ENCODE data around the gene IGLL5. TPM values are rescaled to one million over a fixed set of nuclear protein-coding genes. Genes with fewer than 3 reads are reported as not detected.

The IGLL5 gene
- total RNA-seq, 1 donor from 2014 or later = not detected

GRCh38 chr22:22878211-22878570 lies 9.4 kb upstream of the IGLL5 start:
- H3K27me3 Mint-ChIP-seq (ENCODE audit: unreplicated experiment) = peaks cover 8% of the 10 kb centered on the region

DNA sequence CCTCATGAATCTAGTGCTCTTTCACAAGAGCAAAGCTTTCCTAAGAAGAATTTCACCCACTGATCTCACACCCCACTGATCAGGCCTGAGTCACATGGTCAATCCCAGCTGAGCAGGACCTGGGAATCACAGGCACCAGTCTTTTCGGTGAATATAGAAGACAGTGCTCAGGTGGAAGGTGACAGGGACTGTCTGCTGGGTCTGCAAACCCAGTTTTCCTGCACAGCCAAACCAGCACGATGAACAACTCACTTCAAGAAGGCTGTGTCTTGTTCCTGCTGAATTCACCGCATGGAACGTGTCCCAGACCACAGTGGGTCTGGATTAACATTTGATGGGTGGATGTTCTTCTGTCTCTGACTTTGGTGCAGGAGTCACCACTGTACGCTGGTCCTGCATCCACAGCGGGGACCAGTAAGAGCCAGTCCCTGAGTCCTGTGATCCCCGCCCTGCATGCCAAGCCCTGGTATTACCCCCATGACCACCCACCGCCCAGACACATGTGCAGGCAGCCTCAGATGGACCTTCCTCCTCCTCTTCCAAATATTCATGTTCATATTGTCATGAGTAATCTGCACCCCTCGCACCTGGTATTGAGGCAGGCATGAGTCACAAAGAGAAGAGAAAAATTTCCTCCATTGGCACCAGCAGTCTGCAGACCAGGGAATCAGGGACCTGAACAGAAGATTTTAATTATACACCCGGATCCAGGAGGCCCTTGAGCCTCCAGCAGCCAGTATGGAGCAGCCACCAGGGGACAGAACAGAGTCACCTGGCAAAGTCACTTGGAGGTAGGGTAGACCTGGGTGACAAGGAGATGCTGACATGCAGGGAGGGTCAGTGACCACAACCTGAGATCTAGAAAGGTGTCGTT lies 8.6 kb upstream of the IGLL5 start:
- Mint-ChIP-seq H3K27me3 (ENCODE audit: unreplicated experiment) (peaks cover 6% of the 10 kb centered on the region), H3K36me3 (ENCODE audit: unreplicated experiment) (no peaks in the 10 kb centered on the region), H3K4me3 (ENCODE audit: unreplicated experiment) (no peak overlapping the region), H3K27ac (ENCODE audit: unreplicated experiment) (no peak overlapping the region), H3K9me3 (ENCODE audit: unreplicated experiment) (peaks cover 4% of the 10 kb centered on the region), H3K4me1 (ENCODE audit: unreplicated experiment) (no peaks in the 10 kb centered on the region)
- peak; percentile 74 for DNase-seq (ENCODE audit: extremely low spot score, unreplicated experiment)
- TF ChIP-seq, protein P1, sequence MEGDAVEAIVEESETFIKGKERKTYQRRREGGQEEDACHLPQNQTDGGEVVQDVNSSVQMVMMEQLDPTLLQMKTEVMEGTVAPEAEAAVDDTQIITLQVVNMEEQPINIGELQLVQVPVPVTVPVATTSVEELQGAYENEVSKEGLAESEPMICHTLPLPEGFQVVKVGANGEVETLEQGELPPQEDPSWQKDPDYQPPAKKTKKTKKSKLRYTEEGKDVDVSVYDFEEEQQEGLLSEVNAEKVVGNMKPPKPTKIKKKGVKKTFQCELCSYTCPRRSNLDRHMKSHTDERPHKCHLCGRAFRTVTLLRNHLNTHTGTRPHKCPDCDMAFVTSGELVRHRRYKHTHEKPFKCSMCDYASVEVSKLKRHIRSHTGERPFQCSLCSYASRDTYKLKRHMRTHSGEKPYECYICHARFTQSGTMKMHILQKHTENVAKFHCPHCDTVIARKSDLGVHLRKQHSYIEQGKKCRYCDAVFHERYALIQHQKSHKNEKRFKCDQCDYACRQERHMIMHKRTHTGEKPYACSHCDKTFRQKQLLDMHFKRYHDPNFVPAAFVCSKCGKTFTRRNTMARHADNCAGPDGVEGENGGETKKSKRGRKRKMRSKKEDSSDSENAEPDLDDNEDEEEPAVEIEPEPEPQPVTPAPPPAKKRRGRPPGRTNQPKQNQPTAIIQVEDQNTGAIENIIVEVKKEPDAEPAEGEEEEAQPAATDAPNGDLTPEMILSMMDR (IDR thresholded peaks at IDR 0.05) = no peak

More at GRCh38 chr22:22878211-22878570, 9.4 kb upstream of the IGLL5 start:
- no peak for DNase-seq (ENCODE audit: extremely low spot score, unreplicated experiment)
- H3K4me3 Mint-ChIP-seq (ENCODE audit: unreplicated experiment) = no peak overlapping the region
- TF ChIP-seq, protein P1 (IDR thresholded peaks at IDR 0.05) = no peak
- no peaks in the 10 kb centered on the region for H3K36me3 Mint-ChIP-seq (ENCODE audit: unreplicated experiment)
- no peaks in the 10 kb centered on the region for H3K4me1 Mint-ChIP-seq (ENCODE audit: unreplicated experiment)
- peaks cover 4% of the 10 kb centered on the region for H3K9me3 Mint-ChIP-seq (ENCODE audit: unreplicated experiment)
- H3K27ac Mint-ChIP-seq (ENCODE audit: unreplicated experiment) = no peak overlapping the region

GRCh38 chr22:22879675-22880155 lies 7.9 kb upstream of the IGLL5 start:
- H3K9me3 Mint-ChIP-seq (ENCODE audit: unreplicated experiment) = peaks cover under 1% of the 10 kb centered on the region
- H3K4me3 Mint-ChIP-seq (ENCODE audit: unreplicated experiment) = no peak overlapping the region
- H3K4me1 Mint-ChIP-seq (ENCODE audit: unreplicated experiment) = no peaks in the 10 kb centered on the region
- TF ChIP-seq, protein P1 (IDR thresholded peaks at IDR 0.05) = no peak
- H3K36me3 Mint-ChIP-seq (ENCODE audit: unreplicated experiment) = no peaks in the 10 kb centered on the region
- no peak for DNase-seq (ENCODE audit: extremely low spot score, unreplicated experiment)
- peaks cover 3% of the 10 kb centered on the region for H3K27me3 Mint-ChIP-seq (ENCODE audit: unreplicated experiment)
- H3K27ac Mint-ChIP-seq (ENCODE audit: unreplicated experiment) = no peak overlapping the region

DNA sequence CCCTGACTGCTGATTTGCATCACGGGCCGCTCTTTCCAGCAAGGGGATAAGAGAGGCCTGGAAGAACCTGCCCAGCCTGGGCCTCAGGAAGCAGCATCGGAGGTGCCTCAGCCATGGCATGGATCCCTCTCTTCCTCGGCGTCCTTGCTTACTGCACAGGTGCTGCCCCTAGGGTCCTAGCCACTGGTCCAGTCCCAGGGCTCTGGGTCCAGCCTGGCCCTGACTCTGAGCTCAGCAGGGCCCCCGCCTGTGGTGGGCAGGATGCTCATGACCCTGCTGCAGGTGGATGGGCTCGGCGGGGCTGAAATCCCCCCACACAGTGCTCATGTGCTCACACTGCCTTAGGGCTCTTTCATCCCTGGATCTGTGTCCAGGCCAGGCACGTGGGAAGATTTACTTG lies 7.0 kb upstream of the IGLL5 start:
- peak; percentile 77 for DNase-seq (ENCODE audit: extremely low spot score, unreplicated experiment)
- H3K27ac Mint-ChIP-seq (ENCODE audit: unreplicated experiment) = no peak overlapping the region
- H3K27me3 Mint-ChIP-seq (ENCODE audit: unreplicated experiment) = peaks cover 6% of the 10 kb centered on the region
- TF ChIP-seq, protein P1 (IDR thresholded peaks at IDR 0.05) = no peak
- H3K4me3 Mint-ChIP-seq (ENCODE audit: unreplicated experiment) = no peak overlapping the region
- H3K36me3 Mint-ChIP-seq (ENCODE audit: unreplicated experiment) = no peaks in the 10 kb centered on the region
- no peaks in the 10 kb centered on the region for H3K4me1 Mint-ChIP-seq (ENCODE audit: unreplicated experiment)
- H3K9me3 Mint-ChIP-seq (ENCODE audit: unreplicated experiment) = no peaks in the 10 kb centered on the region

All from osteocyte (in vitro differentiated cells).